ENCODE data around the gene PYROXD2. TPM values are rescaled to one million over a fixed set of nuclear protein-coding genes. Genes with fewer than 3 reads are reported as not detected.

PYROXD2 gene
- total and polyA plus RNA-seq, 2 of the 13 experiments (the other 11 are each of a cell fraction or from before 2014, with no cell fraction given), result 2.0 to 6.2 TPM

GRCh38 chr10:98338896-98339295 lies 76.1 kb downstream of the PYROXD2 start (continued):
- TF ChIP-seq FUBP1 (CRISPR knock-in tag; IDR thresholded peaks at IDR 0.05; ENCODE audit: borderline replicate concordance), result no peak
- no peak for TF ChIP-seq ZBTB10 (CRISPR knock-in tag; IDR thresholded peaks at IDR 0.05; ENCODE audit: borderline replicate concordance)
- TF ChIP-seq BRD4 (CRISPR knock-in tag; IDR thresholded peaks at IDR 0.05), result no peak
- TF ChIP-seq CREBL2 (CRISPR knock-in tag; IDR thresholded peaks at IDR 0.05; ENCODE audit: borderline replicate concordance), result no peak
- TF ChIP-seq MBNL3 (CRISPR knock-in tag; conservative IDR thresholded peaks at IDR 0.05), result no peak

- intact Hi-C loops (cut with micrococcal nuclease; ENCODE audit: unreplicated experiment) (no loop called here), in situ Hi-C loops (cut with HindIII; ENCODE audit: extremely low pct_ligation_motif_present, low pct_unique_long_range_greater_than_20kb) (no loop called here)
- no peak overlapping the region for H2AFZ ChIP-seq (ENCODE audit: low read length)
- FAIRE-seq (no peak), DNase-seq (ENCODE audit: low spot score) (no peak), ATAC-seq (no peak)
- POLR2A ChIA-PET, result no interaction called here
- TF ChIP-seq STAG1 (CRISPR knock-in tag; IDR thresholded peaks at IDR 0.05) (0 out of 2 replicates have a peak, but pooled peaks have one; percentile 8), CTCF (CRISPR knock-in tag; IDR thresholded peaks at IDR 0.05) (0 out of 2 replicates have a peak, but pooled peaks have one; percentile 11), ZNF782 (CRISPR knock-in tag; IDR thresholded peaks at IDR 0.05; ENCODE audit: borderline replicate concordance) (no peak), ZNF468 (CRISPR knock-in tag; IDR thresholded peaks at IDR 0.05) (no peak), RARA (CRISPR knock-in tag; IDR thresholded peaks at IDR 0.05) (0 out of 2 replicates have a peak, but pooled peaks have one; percentile 23), ZBTB38 (CRISPR knock-in tag; IDR thresholded peaks at IDR 0.05) (no peak), GPBP1L1 (CRISPR knock-in tag; IDR thresholded peaks at IDR 0.05) (no peak), CEBPB (IDR thresholded peaks at IDR 0.05; ENCODE audit: borderline replicate concordance, low read depth, low read length) (no peak)
- no peaks in the 10 kb centered on the region for H3K4me1 ChIP-seq (ENCODE audit: insufficient read depth, low read length)
- no TSS peak for BruUV-seq (replicated peaks)
- no peak overlapping the region for H3K4me2 ChIP-seq (ENCODE audit: low read depth, low read length)
- no peaks in the 10 kb centered on the region for H3K79me2 ChIP-seq (ENCODE audit: insufficient read depth, low read length)
- no peak overlapping the region for H3K9ac ChIP-seq (ENCODE audit: insufficient read depth, low read depth, low read length)
- CTCF ChIA-PET (ENCODE audit: low intra/inter-chr PET ratio, low total read pairs), result no interaction called here
- H3K9me3 ChIP-seq (ENCODE audit: low read length), result no peaks in the 10 kb centered on the region
- H4K20me1 ChIP-seq (ENCODE audit: insufficient read depth, low read length), result no peaks in the 10 kb centered on the region
- H3K4me3 ChIP-seq (replicated peaks in 1 of 3; ENCODE audit: insufficient read depth in 1 of 3, low read depth in 2 of 3, low read length in 3 of 3), result no peak overlapping the region
- H3K27ac ChIP-seq (ENCODE audit: extremely low read length, insufficient read depth, low read length), result no peak overlapping the region
- WGBS (ENCODE audit: low lambda C conversion rate), result 18% methylated on average over 6 of the region's 6 CpGs
- peaks cover 3 to 21% of the 10 kb centered on the region in 2 experiments; a peak in 2 of 5 replicates for H3K27me3 ChIP-seq (ENCODE audit: control insufficient read depth in 1 of 2, insufficient read depth in 2 of 2, low read length in 2 of 2)
- H3K36me3 ChIP-seq (replicated peaks in 1 of 2; ENCODE audit: control insufficient read depth in 1 of 2, insufficient read depth in 2 of 2, low read length in 2 of 2), result no peaks in the 10 kb centered on the region
Measured at GRCh38 chr10:98338318-98338717, 76.7 kb downstream of the PYROXD2 start.
